ENCODE data around the gene XPO5. TPM values are rescaled to one million over a fixed set of nuclear protein-coding genes. Genes with fewer than 3 reads are reported as not detected.

Gene XPO5
- total and polyA plus RNA-seq, 9 of the 15 experiments (the other 6 are each of a cell fraction or from before 2014, with no cell fraction given): 36.0 to 170 (median 99.1) TPM

GRCh38 chr6:43496370-43497128, 79.3 kb downstream of the XPO5 start (continued):
- TF ChIP-seq ZEB2 (IDR thresholded peaks at IDR 0.05): no peak
- TF ChIP-seq FOXP1 (CRISPR knock-in tag; IDR thresholded peaks at IDR 0.05): no peak
- TF ChIP-seq CTCF (IDR thresholded peaks at IDR 0.05 in 2 of 3, conservative IDR thresholded peaks at IDR 0.05 in 1 of 3; ENCODE audit: insufficient read depth in 2 of 3, low read depth in 1 of 3, low read length in 3 of 3): peak; percentile 90 to 94 (median 94)
- TF ChIP-seq KLF16 (IDR thresholded peaks at IDR 0.05): peak; percentile 22; the same call in 1 of the 2 replicates
- no peak for TF ChIP-seq NR4A1 (CRISPR knock-in tag; IDR thresholded peaks at IDR 0.05)
- TF ChIP-seq NR4A1 (tag; IDR thresholded peaks at IDR 0.05): no peak
- TF ChIP-seq ZKSCAN1 (IDR thresholded peaks at IDR 0.05; ENCODE audit: low read depth, low read length): no peak
- TF ChIP-seq THAP7 (CRISPR knock-in tag; IDR thresholded peaks at IDR 0.05): no peak
- peak; percentile 74 for TF ChIP-seq ZNF384 (IDR thresholded peaks at IDR 0.05; ENCODE audit: low read depth, low read length)
- TF ChIP-seq POLR2AphosphoS5 (IDR thresholded peaks at IDR 0.05; ENCODE audit: control insufficient read depth, insufficient read depth, low read depth, low read length): no peak
- no peak for TF ChIP-seq ELF4 (CRISPR knock-in tag; IDR thresholded peaks at IDR 0.05)
- TF ChIP-seq SREBF2 (CRISPR knock-in tag; IDR thresholded peaks at IDR 0.05): no peak
- peak; percentile 36; the same call in 1 of the 2 replicates for TF ChIP-seq MYNN (IDR thresholded peaks at IDR 0.05)
- no peak for TF ChIP-seq MYNN (CRISPR knock-in tag; IDR thresholded peaks at IDR 0.05)
- peak; percentile 92 for TF ChIP-seq SMC3 (conservative IDR thresholded peaks at IDR 0.05; ENCODE audit: insufficient read depth, low read depth, low read length)
- TF ChIP-seq HOMEZ (CRISPR knock-in tag; IDR thresholded peaks at IDR 0.05): no peak
- peak; percentile 89 for TF ChIP-seq VEZF1 (CRISPR knock-in tag; IDR thresholded peaks at IDR 0.05)
